ENCODE results near the gene COMT. TPM values are rescaled to one million over a fixed set of nuclear protein-coding genes. Genes with fewer than 3 reads are reported as not detected.

COMT gene
- total and polyA plus RNA-seq, 9 of the 15 experiments (the other 6 are each of a cell fraction or from before 2014, with no cell fraction given) = 12.5 to 351 (median 155) TPM

DNA sequence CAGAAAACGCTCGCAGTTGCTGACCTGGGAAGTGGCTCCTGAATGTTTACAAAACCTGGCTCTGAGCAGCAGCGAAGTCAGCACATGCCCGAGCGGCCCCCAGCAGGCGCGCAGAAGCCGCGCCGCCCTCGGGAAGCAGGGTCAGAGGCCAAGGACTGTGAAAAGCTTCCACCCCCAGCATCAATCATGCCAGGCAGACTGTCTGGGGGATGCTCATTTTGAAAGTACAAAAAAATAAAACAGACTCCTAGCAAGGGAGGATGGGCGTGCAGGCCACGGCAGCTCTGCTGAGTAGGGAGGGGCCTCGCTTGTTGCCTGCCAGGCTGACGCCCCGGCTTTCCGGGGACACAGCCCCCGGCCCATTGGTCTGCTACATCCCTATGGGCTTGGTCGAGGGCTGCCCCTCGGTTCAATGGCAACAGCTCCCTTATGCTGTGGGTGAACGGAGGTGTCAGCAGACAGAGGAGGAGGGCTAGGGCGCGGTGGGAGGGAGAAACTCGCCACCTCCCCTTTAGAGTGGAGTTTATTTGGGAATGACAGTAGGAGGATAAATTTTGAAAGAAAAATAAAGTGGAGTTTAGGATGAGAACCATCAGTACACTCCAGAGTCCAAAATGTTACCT lies 49.2 kb upstream of the COMT start (continued):
- TF ChIP-seq, protein P1, sequence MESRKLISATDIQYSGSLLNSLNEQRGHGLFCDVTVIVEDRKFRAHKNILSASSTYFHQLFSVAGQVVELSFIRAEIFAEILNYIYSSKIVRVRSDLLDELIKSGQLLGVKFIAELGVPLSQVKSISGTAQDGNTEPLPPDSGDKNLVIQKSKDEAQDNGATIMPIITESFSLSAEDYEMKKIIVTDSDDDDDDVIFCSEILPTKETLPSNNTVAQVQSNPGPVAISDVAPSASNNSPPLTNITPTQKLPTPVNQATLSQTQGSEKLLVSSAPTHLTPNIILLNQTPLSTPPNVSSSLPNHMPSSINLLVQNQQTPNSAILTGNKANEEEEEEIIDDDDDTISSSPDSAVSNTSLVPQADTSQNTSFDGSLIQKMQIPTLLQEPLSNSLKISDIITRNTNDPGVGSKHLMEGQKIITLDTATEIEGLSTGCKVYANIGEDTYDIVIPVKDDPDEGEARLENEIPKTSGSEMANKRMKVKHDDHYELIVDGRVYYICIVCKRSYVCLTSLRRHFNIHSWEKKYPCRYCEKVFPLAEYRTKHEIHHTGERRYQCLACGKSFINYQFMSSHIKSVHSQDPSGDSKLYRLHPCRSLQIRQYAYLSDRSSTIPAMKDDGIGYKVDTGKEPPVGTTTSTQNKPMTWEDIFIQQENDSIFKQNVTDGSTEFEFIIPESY (CRISPR knock-in tag; IDR thresholded peaks at IDR 0.05) = no peak
- TF ChIP-seq LCOR (CRISPR knock-in tag; IDR thresholded peaks at IDR 0.05) (no peak), TBL1XR1 (IDR thresholded peaks at IDR 0.05; ENCODE audit: low read length in 2 of 2) (0 out of 4 replicates have a peak, but pooled peaks of 1 of the 2 experiments have one; percentile 73), ZNF140 (CRISPR knock-in tag; IDR thresholded peaks at IDR 0.05) (no peak), BRD9 (IDR thresholded peaks at IDR 0.05; ENCODE audit: low read depth, partially characterized antibody) (no peak), HSF4 (CRISPR knock-in tag; IDR thresholded peaks at IDR 0.05; ENCODE audit: borderline replicate concordance) (no peak), ZKSCAN1 (IDR thresholded peaks at IDR 0.05; ENCODE audit: low read depth, low read length) (0 out of 2 replicates have a peak, but pooled peaks have one; percentile 1), BDP1 (IDR thresholded peaks at IDR 0.05; ENCODE audit: insufficient read depth, insufficient read length) (no peak), GABPB2 (CRISPR knock-in tag; conservative IDR thresholded peaks at IDR 0.05) (no peak), CBX2 (IDR thresholded peaks at IDR 0.05; ENCODE audit: insufficient read depth, low read length, poor library complexity, severe bottlenecking) (no peak), IFI16 (CRISPR knock-in tag; IDR thresholded peaks at IDR 0.05) (no peak), DDX20 (tag; IDR thresholded peaks at IDR 0.05; ENCODE audit: low read depth) (no peak), LEF1 (IDR thresholded peaks at IDR 0.05) (no peak), RAD21 (CRISPR knock-in tag; conservative IDR thresholded peaks at IDR 0.05 in 1 of 2, IDR thresholded peaks at IDR 0.05 in 1 of 2) (0 out of 4 replicates have a peak, but pooled peaks of 1 of the 2 experiments have one; percentile 12), ZNF384 (IDR thresholded peaks at IDR 0.05; ENCODE audit: low read depth, low read length) (peak; percentile 53; the same call in 1 of the 2 replicates), SMARCA5 (IDR thresholded peaks at IDR 0.05) (no peak), NFATC3 (IDR thresholded peaks at IDR 0.05) (no peak), CREB1 (IDR thresholded peaks at IDR 0.05) (peak; percentile 45; the same call in 1 of the 2 replicates), CREB1 (CRISPR knock-in tag; IDR thresholded peaks at IDR 0.05) (no peak), RCOR1 (IDR thresholded peaks at IDR 0.05; ENCODE audit: borderline replicate concordance in 1 of 2, low read depth in 2 of 2, low read length in 2 of 2) (peak; percentile 38 to 51; a peak in 2 of 4 replicates)
- TF ChIP-seq, protein P2, sequence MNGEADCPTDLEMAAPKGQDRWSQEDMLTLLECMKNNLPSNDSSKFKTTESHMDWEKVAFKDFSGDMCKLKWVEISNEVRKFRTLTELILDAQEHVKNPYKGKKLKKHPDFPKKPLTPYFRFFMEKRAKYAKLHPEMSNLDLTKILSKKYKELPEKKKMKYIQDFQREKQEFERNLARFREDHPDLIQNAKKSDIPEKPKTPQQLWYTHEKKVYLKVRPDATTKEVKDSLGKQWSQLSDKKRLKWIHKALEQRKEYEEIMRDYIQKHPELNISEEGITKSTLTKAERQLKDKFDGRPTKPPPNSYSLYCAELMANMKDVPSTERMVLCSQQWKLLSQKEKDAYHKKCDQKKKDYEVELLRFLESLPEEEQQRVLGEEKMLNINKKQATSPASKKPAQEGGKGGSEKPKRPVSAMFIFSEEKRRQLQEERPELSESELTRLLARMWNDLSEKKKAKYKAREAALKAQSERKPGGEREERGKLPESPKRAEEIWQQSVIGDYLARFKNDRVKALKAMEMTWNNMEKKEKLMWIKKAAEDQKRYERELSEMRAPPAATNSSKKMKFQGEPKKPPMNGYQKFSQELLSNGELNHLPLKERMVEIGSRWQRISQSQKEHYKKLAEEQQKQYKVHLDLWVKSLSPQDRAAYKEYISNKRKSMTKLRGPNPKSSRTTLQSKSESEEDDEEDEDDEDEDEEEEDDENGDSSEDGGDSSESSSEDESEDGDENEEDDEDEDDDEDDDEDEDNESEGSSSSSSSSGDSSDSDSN (IDR thresholded peaks at IDR 0.05; ENCODE audit: borderline replicate concordance in 1 of 2, low read depth in 2 of 2, low read length in 2 of 2) = peak in 1 of 2 experiments; percentile 86; a peak in 2 of 4 replicates
- TF ChIP-seq, protein P3, sequence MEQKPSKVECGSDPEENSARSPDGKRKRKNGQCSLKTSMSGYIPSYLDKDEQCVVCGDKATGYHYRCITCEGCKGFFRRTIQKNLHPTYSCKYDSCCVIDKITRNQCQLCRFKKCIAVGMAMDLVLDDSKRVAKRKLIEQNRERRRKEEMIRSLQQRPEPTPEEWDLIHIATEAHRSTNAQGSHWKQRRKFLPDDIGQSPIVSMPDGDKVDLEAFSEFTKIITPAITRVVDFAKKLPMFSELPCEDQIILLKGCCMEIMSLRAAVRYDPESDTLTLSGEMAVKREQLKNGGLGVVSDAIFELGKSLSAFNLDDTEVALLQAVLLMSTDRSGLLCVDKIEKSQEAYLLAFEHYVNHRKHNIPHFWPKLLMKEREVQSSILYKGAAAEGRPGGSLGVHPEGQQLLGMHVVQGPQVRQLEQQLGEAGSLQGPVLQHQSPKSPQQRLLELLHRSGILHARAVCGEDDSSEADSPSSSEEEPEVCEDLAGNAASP (IDR thresholded peaks at IDR 0.05) = no peak
